Measurements from ENCODE around the gene SAMMSON.

SAMMSON gene

GRCh38 chr3:70064194-70064779, 64.8 kb downstream of the SAMMSON start:
- H3K4me3 ChIP-seq (ENCODE audit: low read depth, low read length) = no peak overlapping the region
- TF ChIP-seq CTCF (IDR thresholded peaks at IDR 0.05; ENCODE audit: borderline replicate concordance, insufficient read depth, low read depth, low read length) = peak; percentile 39; the same call in 1 of the 2 replicates

- TF ChIP-seq CTCF (IDR thresholded peaks at IDR 0.05; ENCODE audit: borderline replicate concordance, insufficient read depth, low read depth, low read length) = peak; percentile 11; the same call in 1 of the 2 replicates
- H3K4me3 ChIP-seq (ENCODE audit: low read depth, low read length) = no peak overlapping the region
Observed at GRCh38 chr3:70065696-70066253, 66.2 kb downstream of the SAMMSON start.

- TF ChIP-seq CTCF (IDR thresholded peaks at IDR 0.05; ENCODE audit: borderline replicate concordance, insufficient read depth, low read depth, low read length) = no peak
- H3K4me3 ChIP-seq (ENCODE audit: low read depth, low read length) = no peak overlapping the region
Observed at GRCh38 chr3:70067860-70068521, 68.5 kb downstream of the SAMMSON start.

GRCh38 chr3:70069557-70069956, 70.0 kb downstream of the SAMMSON start:
- no peak for TF ChIP-seq CTCF (IDR thresholded peaks at IDR 0.05; ENCODE audit: borderline replicate concordance, insufficient read depth, low read depth, low read length)
- no peak overlapping the region for H3K4me3 ChIP-seq (ENCODE audit: low read depth, low read length)

- TF ChIP-seq CTCF (IDR thresholded peaks at IDR 0.05; ENCODE audit: borderline replicate concordance, insufficient read depth, low read depth, low read length) = no peak
- H3K4me3 ChIP-seq (ENCODE audit: low read depth, low read length) = no peak overlapping the region
Observed at GRCh38 chr3:70071138-70071537, 71.6 kb downstream of the SAMMSON start.

GRCh38 chr3:70072180-70072579, 72.6 kb downstream of the SAMMSON start:
- no peak overlapping the region for H3K4me3 ChIP-seq (ENCODE audit: low read depth, low read length)

More at GRCh38 chr3:70072180-70072579, 72.6 kb downstream of the SAMMSON start:
- TF ChIP-seq CTCF (IDR thresholded peaks at IDR 0.05; ENCODE audit: borderline replicate concordance, insufficient read depth, low read depth, low read length) = no peak

Data from GM12875 (cell line).